ENCODE data around the gene LTBP1. TPM values are rescaled to one million over a fixed set of nuclear protein-coding genes. Genes with fewer than 3 reads are reported as not detected.

Gene LTBP1
- total RNA-seq, 1 experiment from 2014 or later, result 10.3 TPM

GRCh38 chr2:33064349-33064801, 117.6 kb downstream of the LTBP1 start:
- Histone ChIP-seq H4K20me1 (ENCODE audit: insufficient read depth) (no peaks in the 10 kb centered on the region), H3K27ac (no peak overlapping the region), H3K9me3 (ENCODE audit: insufficient read depth, low read depth) (no peaks in the 10 kb centered on the region), H3K4me2 (no peak overlapping the region), H3F3A (ENCODE audit: insufficient read depth, low read depth) (peaks cover 5% of the 10 kb centered on the region), H3K9me2 (ENCODE audit: insufficient read depth) (peaks cover 4% of the 10 kb centered on the region; the same call in 1 of the 2 replicates), H2AFZ (no peak overlapping the region), H3K4me3 (no peak overlapping the region), H3K36me3 (ENCODE audit: low read depth) (no peaks in the 10 kb centered on the region), H3K79me2 (ENCODE audit: low read depth) (no peaks in the 10 kb centered on the region), H3K4me1 (replicated peaks; ENCODE audit: insufficient read depth) (peaks cover 15% of the 10 kb centered on the region), H3K27me3 (ENCODE audit: insufficient read depth, low read depth) (no peaks in the 10 kb centered on the region)
- no TSS peak for BruUV-seq (replicated peaks)
- TF ChIP-seq EZH2 (IDR thresholded peaks at IDR 0.05; ENCODE audit: low read depth), result no peak
- TF ChIP-seq, protein P1, sequence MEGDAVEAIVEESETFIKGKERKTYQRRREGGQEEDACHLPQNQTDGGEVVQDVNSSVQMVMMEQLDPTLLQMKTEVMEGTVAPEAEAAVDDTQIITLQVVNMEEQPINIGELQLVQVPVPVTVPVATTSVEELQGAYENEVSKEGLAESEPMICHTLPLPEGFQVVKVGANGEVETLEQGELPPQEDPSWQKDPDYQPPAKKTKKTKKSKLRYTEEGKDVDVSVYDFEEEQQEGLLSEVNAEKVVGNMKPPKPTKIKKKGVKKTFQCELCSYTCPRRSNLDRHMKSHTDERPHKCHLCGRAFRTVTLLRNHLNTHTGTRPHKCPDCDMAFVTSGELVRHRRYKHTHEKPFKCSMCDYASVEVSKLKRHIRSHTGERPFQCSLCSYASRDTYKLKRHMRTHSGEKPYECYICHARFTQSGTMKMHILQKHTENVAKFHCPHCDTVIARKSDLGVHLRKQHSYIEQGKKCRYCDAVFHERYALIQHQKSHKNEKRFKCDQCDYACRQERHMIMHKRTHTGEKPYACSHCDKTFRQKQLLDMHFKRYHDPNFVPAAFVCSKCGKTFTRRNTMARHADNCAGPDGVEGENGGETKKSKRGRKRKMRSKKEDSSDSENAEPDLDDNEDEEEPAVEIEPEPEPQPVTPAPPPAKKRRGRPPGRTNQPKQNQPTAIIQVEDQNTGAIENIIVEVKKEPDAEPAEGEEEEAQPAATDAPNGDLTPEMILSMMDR (conservative IDR thresholded peaks at IDR 0.05), result no peak
- no peak for DNase-seq
- ChIA-PET CTCF (no interaction called here), POLR2A (ENCODE audit: unreplicated experiment) (no interaction called here)
- intact Hi-C loops (cut with micrococcal nuclease; ENCODE audit: unreplicated experiment), result no loop called here

GRCh38 chr2:33067598-33067997, 120.8 kb downstream of the LTBP1 start:
- H3K9me3 ChIP-seq (ENCODE audit: insufficient read depth, low read depth), result no peaks in the 10 kb centered on the region; the same call in 1 of the 2 replicates
- POLR2A ChIA-PET (ENCODE audit: unreplicated experiment), result no interaction called here
- H3K36me3 ChIP-seq (ENCODE audit: low read depth), result no peaks in the 10 kb centered on the region
- BruUV-seq (replicated peaks), result no TSS peak
- no peak overlapping the region for H3K27ac ChIP-seq
- CTCF ChIA-PET, result no interaction called here
- H3K4me2 ChIP-seq, result no peak overlapping the region
- intact Hi-C loops (cut with micrococcal nuclease; ENCODE audit: unreplicated experiment), result no loop called here
- H4K20me1 ChIP-seq (ENCODE audit: insufficient read depth), result no peaks in the 10 kb centered on the region
- TF ChIP-seq EZH2 (IDR thresholded peaks at IDR 0.05; ENCODE audit: low read depth), result no peak
- TF ChIP-seq, protein P1 (conservative IDR thresholded peaks at IDR 0.05), result no peak
- peaks cover 45% of the 10 kb centered on the region for H3K4me1 ChIP-seq (replicated peaks; ENCODE audit: insufficient read depth)
- H3K4me3 ChIP-seq, result no peak overlapping the region
- no peaks in the 10 kb centered on the region for H3K9me2 ChIP-seq (ENCODE audit: insufficient read depth)
- H3K79me2 ChIP-seq (ENCODE audit: low read depth), result no peaks in the 10 kb centered on the region
- H2AFZ ChIP-seq, result no peak overlapping the region
- no peak for DNase-seq
- no peaks in the 10 kb centered on the region for H3K27me3 ChIP-seq (ENCODE audit: insufficient read depth, low read depth)
- peaks cover 35% of the 10 kb centered on the region for H3F3A ChIP-seq (ENCODE audit: insufficient read depth, low read depth)

- H3K36me3 ChIP-seq (ENCODE audit: low read depth), result no peaks in the 10 kb centered on the region
- no peak overlapping the region for H3K4me3 ChIP-seq
- H4K20me1 ChIP-seq (ENCODE audit: insufficient read depth), result no peaks in the 10 kb centered on the region
- H3K27ac ChIP-seq, result no peak overlapping the region
- peaks cover 51% of the 10 kb centered on the region for H3K4me1 ChIP-seq (replicated peaks; ENCODE audit: insufficient read depth)
- H3K4me2 ChIP-seq, result no peak overlapping the region
- ChIA-PET CTCF (no interaction called here), POLR2A (ENCODE audit: unreplicated experiment) (no interaction called here)
- DNase-seq, result no peak
- H2AFZ ChIP-seq, result no peak overlapping the region
- H3K27me3 ChIP-seq (ENCODE audit: insufficient read depth, low read depth), result no peaks in the 10 kb centered on the region
- intact Hi-C loops (cut with micrococcal nuclease; ENCODE audit: unreplicated experiment), result no loop called here
- H3K9me2 ChIP-seq (ENCODE audit: insufficient read depth), result no peaks in the 10 kb centered on the region
- peaks cover 38% of the 10 kb centered on the region for H3F3A ChIP-seq (ENCODE audit: insufficient read depth, low read depth)
- H3K79me2 ChIP-seq (ENCODE audit: low read depth), result no peaks in the 10 kb centered on the region
- BruUV-seq (replicated peaks), result no TSS peak
- TF ChIP-seq, protein P1 (conservative IDR thresholded peaks at IDR 0.05), result no peak
- no peak for TF ChIP-seq EZH2 (IDR thresholded peaks at IDR 0.05; ENCODE audit: low read depth)
- no peaks in the 10 kb centered on the region; the same call in 1 of the 2 replicates for H3K9me3 ChIP-seq (ENCODE audit: insufficient read depth, low read depth)
Measured at GRCh38 chr2:33068261-33068660, 121.5 kb downstream of the LTBP1 start.
